Loucy (cell line): ENCODE measurements around the gene CACNA1A.

ENCODE experiments used
- EZH2phosphoT487 ChIP-seq: fragments of 200-600 bp; IDR thresholded peaks from 2 replicates; pipeline ENCODE4 v1.6.1; 2018; ENCODE audit warnings: antibody characterized with exemption, mild to moderate bottlenecking, moderate library complexity, borderline replicate concordance
- TF ChIP-seq, protein P1 (sequence below): fragments of 200-600 bp; sonication (generic); conservative IDR thresholded peaks from 2 replicates; pipeline ENCODE4 v1.5.1; 2014; ENCODE audit warnings: mild to moderate bottlenecking, antibody characterized with exemption, low read length

DNA sequence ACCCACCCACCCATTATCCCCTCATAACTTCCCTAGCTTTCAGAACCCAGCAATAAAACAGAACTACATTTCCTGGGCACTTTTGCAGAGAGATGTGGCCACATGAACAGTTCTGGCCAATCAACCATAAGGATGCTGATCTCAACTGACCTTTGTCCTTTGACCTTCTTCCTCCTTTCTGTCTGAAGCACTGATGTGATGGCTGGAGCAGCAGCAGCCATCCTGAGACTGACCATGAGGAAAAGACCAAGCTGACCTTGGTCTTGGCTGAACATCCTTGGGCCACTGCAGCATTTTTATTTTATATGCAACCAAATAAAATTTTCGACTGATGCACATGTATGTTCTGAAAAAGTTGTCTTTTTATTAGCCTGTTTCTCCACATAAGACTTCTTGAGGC lies 33.1 kb upstream of the CACNA1A start:
- TF ChIP-seq, protein P1, sequence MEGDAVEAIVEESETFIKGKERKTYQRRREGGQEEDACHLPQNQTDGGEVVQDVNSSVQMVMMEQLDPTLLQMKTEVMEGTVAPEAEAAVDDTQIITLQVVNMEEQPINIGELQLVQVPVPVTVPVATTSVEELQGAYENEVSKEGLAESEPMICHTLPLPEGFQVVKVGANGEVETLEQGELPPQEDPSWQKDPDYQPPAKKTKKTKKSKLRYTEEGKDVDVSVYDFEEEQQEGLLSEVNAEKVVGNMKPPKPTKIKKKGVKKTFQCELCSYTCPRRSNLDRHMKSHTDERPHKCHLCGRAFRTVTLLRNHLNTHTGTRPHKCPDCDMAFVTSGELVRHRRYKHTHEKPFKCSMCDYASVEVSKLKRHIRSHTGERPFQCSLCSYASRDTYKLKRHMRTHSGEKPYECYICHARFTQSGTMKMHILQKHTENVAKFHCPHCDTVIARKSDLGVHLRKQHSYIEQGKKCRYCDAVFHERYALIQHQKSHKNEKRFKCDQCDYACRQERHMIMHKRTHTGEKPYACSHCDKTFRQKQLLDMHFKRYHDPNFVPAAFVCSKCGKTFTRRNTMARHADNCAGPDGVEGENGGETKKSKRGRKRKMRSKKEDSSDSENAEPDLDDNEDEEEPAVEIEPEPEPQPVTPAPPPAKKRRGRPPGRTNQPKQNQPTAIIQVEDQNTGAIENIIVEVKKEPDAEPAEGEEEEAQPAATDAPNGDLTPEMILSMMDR: no peak
- no peak for TF ChIP-seq EZH2phosphoT487
